ENCODE measurements around the gene METTL9. TPM values are rescaled to one million over a fixed set of nuclear protein-coding genes. Genes with fewer than 3 reads are reported as not detected.

METTL9 gene
- total and polyA plus RNA-seq, 2 experiments from 2014 or later = 72.5 to 152 TPM

DNA sequence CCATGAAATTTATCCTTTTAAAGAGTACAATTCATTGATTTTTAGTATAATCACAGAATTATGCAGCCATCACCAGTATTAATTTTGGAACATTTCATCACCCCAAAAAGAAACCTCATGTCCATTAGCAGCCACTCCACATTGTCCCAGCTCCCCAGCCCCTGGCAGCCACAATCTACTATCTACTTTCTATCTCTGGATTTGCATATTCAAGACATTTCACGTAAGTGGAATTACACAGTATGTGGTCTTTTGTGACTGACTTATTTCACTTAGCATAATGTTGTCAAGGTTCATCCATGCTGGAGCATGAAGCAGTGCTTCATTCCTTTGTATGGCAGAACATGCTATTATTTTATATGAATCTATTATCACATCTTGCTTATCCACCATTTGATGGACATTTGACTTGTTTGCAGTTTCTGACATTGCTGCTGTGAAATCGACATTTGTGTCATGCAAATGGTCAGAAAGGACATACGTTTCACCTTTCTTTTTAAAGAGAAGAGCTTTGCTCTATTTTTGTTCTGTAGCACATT lies 10.7 kb downstream of the METTL9 start (continued):
- TF ChIP-seq JUNB (IDR thresholded peaks at IDR 0.05; ENCODE audit: unreplicated experiment) = no peak
- no peak for TF ChIP-seq ETS1 (IDR thresholded peaks at IDR 0.05)
- no peak for TF ChIP-seq ZNF114 (CRISPR knock-in tag; IDR thresholded peaks at IDR 0.05)
- TF ChIP-seq, protein P1, sequence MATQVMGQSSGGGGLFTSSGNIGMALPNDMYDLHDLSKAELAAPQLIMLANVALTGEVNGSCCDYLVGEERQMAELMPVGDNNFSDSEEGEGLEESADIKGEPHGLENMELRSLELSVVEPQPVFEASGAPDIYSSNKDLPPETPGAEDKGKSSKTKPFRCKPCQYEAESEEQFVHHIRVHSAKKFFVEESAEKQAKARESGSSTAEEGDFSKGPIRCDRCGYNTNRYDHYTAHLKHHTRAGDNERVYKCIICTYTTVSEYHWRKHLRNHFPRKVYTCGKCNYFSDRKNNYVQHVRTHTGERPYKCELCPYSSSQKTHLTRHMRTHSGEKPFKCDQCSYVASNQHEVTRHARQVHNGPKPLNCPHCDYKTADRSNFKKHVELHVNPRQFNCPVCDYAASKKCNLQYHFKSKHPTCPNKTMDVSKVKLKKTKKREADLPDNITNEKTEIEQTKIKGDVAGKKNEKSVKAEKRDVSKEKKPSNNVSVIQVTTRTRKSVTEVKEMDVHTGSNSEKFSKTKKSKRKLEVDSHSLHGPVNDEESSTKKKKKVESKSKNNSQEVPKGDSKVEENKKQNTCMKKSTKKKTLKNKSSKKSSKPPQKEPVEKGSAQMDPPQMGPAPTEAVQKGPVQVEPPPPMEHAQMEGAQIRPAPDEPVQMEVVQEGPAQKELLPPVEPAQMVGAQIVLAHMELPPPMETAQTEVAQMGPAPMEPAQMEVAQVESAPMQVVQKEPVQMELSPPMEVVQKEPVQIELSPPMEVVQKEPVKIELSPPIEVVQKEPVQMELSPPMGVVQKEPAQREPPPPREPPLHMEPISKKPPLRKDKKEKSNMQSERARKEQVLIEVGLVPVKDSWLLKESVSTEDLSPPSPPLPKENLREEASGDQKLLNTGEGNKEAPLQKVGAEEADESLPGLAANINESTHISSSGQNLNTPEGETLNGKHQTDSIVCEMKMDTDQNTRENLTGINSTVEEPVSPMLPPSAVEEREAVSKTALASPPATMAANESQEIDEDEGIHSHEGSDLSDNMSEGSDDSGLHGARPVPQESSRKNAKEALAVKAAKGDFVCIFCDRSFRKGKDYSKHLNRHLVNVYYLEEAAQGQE (IDR thresholded peaks at IDR 0.05; ENCODE audit: unreplicated experiment) = no peak
- TF ChIP-seq EZH2phosphoT487 (IDR thresholded peaks at IDR 0.05; ENCODE audit: unreplicated experiment) = no peak
- TF ChIP-seq STAT1 (IDR thresholded peaks at IDR 0.05; ENCODE audit: unreplicated experiment) = no peak

GRCh38 chr16:21610766-21611165 lies 11.4 kb downstream of the METTL9 start:
- H3K36me3 Mint-ChIP-seq (ENCODE audit: low read depth) = peaks cover 6% of the 10 kb centered on the region
- no peaks in the 10 kb centered on the region for H3K27me3 ChIP-seq (ENCODE audit: insufficient read depth)
- peaks cover 6% of the 10 kb centered on the region for H3K27me3 Mint-ChIP-seq (ENCODE audit: insufficient read depth, low read depth, poor library complexity)
- no peaks in the 10 kb centered on the region for H3K36me3 ChIP-seq (ENCODE audit: insufficient read depth)
- no peak overlapping the region for H3K4me3 Mint-ChIP-seq
- no peak overlapping the region for H2AFZ ChIP-seq
- no peak overlapping the region for H3K4me3 ChIP-seq
- H3K4me1 Mint-ChIP-seq = peaks cover 56% of the 10 kb centered on the region
- H3K27ac Mint-ChIP-seq = no peak overlapping the region
- peaks cover 100% of the 10 kb centered on the region for H3K79me2 ChIP-seq (replicated peaks; ENCODE audit: insufficient read depth)
- no peaks in the 10 kb centered on the region for H3F3A ChIP-seq (replicated peaks; ENCODE audit: low read depth)
- TF ChIP-seq NANOG (IDR thresholded peaks at IDR 0.05; ENCODE audit: borderline replicate concordance) (no peak), EZH2 (IDR thresholded peaks at IDR 0.05; ENCODE audit: low read depth, unreplicated experiment) (no peak)
- TF ChIP-seq, protein P2, sequence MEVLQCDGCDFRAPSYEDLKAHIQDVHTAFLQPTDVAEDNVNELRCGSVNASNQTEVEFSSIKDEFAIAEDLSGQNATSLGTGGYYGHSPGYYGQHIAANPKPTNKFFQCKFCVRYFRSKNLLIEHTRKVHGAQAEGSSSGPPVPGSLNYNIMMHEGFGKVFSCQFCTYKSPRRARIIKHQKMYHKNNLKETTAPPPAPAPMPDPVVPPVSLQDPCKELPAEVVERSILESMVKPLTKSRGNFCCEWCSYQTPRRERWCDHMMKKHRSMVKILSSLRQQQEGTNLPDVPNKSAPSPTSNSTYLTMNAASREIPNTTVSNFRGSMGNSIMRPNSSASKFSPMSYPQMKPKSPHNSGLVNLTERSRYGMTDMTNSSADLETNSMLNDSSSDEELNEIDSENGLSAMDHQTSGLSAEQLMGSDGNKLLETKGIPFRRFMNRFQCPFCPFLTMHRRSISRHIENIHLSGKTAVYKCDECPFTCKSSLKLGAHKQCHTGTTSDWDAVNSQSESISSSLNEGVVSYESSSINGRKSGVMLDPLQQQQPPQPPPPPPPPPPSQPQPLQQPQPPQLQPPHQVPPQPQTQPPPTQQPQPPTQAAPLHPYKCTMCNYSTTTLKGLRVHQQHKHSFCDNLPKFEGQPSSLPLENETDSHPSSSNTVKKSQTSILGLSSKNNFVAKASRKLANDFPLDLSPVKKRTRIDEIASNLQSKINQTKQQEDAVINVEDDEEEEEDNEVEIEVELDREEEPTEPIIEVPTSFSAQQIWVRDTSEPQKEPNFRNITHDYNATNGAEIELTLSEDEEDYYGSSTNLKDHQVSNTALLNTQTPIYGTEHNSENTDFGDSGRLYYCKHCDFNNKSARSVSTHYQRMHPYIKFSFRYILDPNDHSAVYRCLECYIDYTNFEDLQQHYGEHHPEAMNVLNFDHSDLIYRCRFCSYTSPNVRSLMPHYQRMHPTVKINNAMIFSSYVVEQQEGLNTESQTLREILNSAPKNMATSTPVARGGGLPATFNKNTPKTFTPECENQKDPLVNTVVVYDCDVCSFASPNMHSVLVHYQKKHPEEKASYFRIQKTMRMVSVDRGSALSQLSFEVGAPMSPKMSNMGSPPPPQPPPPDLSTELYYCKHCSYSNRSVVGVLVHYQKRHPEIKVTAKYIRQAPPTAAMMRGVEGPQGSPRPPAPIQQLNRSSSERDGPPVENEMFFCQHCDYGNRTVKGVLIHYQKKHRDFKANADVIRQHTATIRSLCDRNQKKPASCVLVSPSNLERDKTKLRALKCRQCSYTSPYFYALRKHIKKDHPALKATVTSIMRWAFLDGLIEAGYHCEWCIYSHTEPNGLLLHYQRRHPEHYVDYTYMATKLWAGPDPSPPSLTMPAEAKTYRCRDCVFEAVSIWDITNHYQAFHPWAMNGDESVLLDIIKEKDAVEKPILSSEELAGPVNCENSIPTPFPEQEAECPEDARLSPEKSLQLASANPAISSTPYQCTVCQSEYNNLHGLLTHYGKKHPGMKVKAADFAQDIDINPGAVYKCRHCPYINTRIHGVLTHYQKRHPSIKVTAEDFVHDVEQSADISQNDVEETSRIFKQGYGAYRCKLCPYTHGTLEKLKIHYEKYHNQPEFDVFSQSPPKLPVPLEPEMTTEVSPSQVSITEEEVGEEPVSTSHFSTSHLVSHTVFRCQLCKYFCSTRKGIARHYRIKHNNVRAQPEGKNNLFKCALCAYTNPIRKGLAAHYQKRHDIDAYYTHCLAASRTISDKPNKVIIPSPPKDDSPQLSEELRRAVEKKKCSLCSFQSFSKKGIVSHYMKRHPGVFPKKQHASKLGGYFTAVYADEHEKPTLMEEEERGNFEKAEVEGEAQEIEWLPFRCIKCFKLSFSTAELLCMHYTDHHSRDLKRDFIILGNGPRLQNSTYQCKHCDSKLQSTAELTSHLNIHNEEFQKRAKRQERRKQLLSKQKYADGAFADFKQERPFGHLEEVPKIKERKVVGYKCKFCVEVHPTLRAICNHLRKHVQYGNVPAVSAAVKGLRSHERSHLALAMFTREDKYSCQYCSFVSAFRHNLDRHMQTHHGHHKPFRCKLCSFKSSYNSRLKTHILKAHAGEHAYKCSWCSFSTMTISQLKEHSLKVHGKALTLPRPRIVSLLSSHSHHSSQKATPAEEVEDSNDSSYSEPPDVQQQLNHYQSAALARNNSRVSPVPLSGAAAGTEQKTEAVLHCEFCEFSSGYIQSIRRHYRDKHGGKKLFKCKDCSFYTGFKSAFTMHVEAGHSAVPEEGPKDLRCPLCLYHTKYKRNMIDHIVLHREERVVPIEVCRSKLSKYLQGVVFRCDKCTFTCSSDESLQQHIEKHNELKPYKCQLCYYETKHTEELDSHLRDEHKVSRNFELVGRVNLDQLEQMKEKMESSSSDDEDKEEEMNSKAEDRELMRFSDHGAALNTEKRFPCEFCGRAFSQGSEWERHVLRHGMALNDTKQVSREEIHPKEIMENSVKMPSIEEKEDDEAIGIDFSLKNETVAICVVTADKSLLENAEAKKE (CRISPR knock-in tag; IDR thresholded peaks at IDR 0.05) = no peak
- no peaks in the 10 kb centered on the region for H3K9me2 ChIP-seq (ENCODE audit: insufficient read depth)
- H3K4me2 ChIP-seq = no peak overlapping the region
- no peak for DNase-seq (ENCODE audit: low spot score)
- peaks cover 52% of the 10 kb centered on the region for H3K4me1 ChIP-seq (ENCODE audit: insufficient read depth)
- no peak for ATAC-seq
- peaks cover 34% of the 10 kb centered on the region for H4K20me1 ChIP-seq (replicated peaks; ENCODE audit: insufficient read depth)
- H3K9me3 Mint-ChIP-seq = no peaks in the 10 kb centered on the region
- H3K27ac ChIP-seq (ENCODE audit: low read depth) = no peak overlapping the region

All from GM23338 (cell line).